Occipital lobe (tissue), 2 donors: Measurements from ENCODE around the gene CPNE7. TPM values are rescaled to one million over a fixed set of nuclear protein-coding genes. Genes with fewer than 3 reads are reported as not detected.

Experiments
- DNase-seq: peaks from one replicate; lab custom pipeline; 2025; lab: John Stamatoyannopoulos, UW
- total RNA-seq: library from RNA; depleted of rRNA; stranded (reverse); fragments of >200 nt; gene quantifications from one replicate; pipeline ENCODE4 v1.2.3, GENCODE V29; 2014

Gene CPNE7
- 14.8 TPM for total RNA-seq

DNA sequence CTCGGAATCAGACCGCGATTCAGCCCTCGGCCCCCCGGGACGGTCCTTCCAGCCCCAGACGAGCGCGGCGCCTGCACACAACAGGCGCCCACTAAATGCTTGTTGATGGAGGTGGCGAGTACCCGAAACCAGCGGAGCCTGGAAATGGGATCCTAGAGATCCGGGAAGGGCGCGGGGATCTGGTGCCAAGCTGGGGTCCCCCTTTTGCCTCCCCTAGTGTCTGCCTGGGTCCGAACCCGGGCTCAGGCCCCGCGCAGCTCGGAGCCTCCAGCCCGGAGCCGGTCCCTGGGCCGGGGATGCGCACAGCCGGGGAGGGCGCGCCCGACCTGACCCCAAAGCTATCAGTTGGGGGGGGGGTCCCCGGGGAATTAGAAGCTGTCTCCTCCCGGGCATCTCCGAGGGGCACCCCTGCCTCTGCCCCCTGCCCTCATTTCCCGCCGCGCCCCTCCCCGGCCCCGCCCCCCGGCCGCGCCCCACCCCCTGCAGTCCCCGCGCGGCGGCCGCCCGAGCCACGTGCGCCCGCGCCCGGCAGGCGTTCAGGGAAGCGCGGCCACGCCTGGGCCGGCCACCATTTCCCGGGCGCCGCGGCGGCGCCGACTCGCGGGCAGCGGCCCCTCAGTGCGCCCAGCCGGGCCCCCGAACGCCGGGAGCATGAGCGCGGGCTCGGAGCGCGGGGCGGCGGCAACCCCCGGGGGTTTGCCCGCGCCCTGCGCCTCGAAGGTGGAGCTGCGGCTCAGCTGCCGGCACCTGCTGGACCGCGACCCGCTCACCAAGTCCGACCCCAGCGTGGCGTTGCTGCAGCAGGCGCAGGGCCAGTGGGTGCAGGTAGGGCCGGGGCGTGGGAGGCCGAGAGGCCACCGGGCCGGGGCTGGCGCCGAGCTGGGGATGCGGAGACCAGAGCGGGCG, at the start of gene CPNE7:
TSS of gene CPNE7 (plus strand) at position 512 of the 906 bp plus-strand sequence. CDS start at position 652, 140 bp downstream.
- no peak for DNase-seq

DNA sequence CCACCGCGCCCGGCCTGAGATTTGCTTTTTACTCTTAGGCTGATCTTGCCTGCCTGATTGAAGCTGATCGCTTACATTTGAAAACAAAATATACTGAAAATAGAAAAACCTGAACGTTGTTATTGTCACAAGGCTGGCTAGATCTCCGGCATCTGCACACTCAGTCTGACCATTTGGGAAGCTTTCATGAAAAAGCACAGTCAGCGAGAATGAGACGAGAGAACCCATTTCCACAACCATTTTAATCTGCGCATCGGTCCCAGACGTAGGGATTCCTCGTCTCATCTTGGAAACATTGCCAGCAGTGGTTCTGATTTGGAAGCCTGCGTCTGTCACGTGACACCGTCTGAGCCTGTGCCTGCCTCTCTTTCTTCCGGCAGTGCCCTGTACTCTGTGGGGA, 46.5 kb upstream of the CPNE7 start:
- DNase-seq: no peak

DNA sequence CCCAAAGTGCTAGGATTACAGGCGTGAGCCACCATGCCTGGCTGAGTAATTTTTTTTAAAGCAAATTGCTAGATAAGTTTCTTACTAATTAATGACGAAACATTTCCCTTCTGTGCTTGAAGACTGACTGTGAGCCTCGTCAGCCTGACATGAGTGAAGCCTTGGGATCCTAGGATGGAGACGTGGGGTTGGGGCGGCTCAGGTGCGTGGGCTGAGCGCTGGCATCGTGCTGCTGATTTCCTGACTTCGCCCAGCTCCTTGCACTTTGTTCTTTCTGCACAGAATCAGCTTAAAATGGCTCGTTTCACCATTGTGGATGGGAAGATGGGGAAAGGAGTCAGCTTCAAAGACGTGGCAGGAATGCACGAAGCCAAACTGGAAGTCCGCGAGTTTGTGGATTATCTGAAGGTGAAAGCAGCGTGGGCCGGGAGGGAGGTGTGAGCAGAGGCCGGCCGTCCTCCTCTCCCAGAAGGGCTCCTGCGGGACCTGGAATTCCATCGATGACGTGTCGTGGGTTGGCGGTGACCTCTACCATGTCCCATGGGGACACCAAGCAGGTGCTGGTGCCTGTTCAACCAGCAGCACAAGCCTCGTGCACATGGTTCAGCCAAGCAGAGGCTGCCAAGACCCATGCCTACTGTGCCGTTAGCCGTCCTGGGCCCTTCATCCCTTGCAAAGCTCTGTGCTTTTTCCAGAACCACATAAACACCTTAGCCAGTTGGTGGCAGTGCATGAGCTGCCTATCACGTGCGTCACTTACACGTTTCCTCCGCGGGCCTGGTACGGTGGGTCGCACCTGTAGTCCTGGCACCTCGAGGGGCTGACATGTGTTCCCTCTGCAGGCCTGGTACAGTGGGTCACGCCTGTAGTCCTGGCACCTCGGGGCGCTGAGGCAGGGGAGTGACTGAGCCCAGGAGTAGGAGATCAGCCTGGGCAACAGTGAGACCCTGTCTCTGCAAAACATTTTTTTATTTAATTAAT, 44.9 kb upstream of the CPNE7 start:
- DNase-seq: no peak

DNA sequence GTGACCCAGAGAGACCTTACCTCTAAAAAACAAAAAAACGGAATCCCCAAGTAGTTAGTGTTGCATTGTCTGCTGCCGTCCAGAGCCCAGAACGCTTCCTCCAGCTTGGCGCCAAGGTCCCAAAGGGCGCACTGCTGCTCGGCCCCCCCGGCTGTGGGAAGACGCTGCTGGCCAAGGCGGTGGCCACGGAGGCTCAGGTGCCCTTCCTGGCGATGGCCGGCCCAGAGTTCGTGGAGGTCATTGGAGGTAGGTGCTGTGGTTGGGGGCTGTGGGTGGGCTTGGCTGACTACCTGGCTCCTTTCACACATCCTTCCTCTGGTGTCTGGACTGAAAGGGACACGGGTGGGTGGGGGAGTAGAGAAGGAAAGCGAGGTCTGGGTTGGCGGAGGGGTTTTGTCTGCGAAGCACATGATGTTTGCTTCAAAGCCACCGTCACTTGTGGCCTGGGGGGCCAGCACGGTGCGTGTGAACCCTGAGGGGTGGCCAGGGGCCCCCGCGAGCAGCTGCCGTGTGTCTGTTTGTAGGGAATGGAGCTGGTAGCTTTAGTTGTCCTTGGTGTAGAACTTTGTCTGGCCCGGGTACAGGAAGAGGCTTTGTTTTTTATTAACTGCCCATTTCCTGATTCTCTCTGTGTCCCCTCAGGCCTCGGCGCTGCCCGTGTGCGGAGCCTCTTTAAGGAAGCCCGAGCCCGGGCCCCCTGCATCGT, 43.6 kb upstream of the CPNE7 start:
- DNase-seq: no peak

DNA sequence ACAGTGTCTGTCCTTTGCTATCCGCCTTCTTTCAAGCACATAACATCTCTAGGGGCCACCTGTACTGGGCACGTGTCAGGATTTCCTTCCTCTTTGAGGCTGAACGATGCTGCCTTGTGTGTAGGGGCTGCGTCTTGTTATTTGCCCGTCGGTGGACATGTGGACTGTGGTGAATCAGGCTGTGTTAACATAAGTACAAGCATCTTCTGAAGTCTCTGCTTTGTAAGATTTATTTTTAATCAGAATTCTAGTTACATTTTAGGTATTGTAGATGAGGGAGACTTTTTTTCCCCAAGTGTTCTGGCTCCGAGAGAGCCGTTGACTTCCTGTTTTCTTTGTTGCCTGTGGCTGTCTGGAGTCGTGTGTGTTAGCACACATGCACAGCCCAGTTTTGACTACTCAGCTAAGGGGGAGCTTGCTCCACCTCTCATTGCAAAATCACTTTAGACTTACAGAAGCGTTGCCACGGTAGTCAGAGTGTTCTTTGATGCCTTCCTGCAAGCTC, 41.3 kb upstream of the CPNE7 start:
- DNase-seq: no peak

DNA sequence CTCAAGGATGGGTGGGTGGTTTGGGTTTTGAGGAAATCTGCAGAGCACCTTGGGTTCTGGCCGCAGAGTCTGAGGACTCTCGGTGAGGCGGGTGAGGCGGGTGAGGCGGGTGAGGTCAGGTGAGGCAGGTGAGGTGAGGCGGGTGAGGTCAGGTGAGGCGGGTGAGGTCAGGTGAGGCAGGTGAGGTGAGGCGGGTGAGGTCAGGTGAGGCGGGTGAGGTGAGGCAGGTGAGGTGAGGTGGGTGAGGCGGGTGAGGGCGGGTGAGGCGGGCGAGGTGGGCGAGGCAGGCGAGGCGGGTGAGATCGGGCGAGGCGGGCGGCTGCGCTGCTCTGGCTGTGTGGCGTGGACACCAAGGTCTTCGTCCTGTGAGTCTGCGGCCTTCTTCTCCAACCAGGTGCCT, 39.2 kb upstream of the CPNE7 start:
- no peak for DNase-seq

DNA sequence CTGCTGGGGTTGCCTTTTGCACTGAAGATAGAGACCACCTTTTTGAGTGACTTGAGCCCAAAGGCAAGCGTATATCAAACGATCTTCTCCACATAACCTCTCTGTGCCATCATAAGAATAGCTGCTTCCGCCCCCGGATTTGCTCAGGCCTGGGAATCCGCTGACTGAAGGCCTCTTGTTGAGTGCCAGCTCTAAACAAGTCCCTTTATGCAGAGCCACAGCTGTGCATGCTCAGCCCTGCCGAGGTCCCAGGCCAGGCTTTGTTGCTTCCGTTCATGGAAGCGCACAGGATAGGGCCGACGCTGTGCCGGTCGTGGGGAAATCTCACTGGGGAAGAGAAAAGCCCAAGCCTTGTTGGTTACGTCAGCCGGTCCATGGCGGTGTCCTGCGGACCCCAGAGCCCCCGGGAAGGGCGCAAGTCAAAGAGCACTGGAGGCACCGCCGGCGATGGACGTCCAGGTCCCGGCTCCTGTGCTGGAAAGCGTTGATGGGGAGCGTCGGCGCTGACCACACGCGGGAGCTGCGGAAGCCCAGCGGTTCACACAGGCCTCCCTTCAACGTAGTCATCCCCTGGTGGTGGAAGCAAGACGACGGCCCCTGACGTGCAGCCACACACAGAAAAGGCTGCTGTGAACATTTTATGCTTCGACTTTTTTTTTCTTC, 38.5 kb upstream of the CPNE7 start:
- peak; percentile 66 for DNase-seq

DNA sequence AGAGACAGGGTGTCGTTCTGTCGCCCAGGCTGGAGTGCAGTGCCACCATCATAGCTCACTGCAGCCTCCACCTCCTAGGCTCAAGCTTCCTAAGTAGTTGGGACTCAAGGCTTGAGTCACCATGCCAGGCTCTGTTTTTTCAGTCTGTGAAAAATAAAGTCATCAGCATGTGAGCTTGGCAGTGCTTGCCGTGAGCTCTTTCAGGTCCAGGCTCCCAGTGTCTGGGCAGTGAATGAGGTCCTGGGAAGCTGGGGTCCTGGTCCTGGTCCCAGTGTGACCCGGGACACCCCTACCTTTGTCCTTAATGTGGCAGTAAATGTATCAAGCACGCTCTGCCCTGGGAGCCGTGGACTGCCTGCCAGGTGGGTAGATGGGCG, 38.0 kb upstream of the CPNE7 start:
- no peak for DNase-seq

DNA sequence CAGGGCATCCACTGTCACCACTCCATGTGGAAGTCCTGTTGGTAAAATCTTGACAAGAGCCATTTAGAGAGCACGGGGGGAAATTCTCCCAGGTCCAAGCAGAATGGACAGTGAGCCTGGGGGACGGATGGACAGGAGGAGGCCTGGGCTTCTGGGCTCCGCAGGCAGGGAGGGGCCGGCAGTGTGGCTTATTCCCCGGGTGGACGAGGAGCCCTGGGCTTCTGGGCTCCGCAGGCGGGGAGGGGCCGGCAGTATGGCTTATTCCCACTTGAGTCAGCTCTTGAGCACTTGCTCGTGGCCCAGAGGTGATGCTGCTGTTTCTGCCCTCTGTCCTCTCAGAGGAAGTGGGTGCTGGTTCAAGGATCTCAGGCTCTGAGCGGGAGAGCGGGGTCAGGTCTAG, 37.3 kb upstream of the CPNE7 start:
- DNase-seq: no peak

DNA sequence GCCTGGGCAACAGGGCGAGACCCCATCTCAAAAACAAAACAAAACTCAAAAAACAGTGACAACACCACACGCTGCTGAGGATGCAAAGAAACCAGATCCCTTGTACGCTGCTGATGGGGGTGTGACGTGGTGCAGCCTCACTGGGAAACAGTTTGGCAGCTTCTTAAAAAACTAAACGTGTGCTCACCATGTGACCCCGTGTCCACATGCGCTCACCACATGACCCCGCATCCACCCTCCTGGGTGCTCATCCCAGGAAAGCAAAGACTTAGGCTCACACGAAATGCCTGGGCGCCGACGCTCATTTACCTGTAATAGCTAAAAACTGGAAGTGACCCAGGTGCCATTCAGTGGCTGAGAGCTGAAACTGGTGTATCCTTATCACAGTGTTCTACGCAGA, 35.0 kb upstream of the CPNE7 start:
- no peak for DNase-seq

DNA sequence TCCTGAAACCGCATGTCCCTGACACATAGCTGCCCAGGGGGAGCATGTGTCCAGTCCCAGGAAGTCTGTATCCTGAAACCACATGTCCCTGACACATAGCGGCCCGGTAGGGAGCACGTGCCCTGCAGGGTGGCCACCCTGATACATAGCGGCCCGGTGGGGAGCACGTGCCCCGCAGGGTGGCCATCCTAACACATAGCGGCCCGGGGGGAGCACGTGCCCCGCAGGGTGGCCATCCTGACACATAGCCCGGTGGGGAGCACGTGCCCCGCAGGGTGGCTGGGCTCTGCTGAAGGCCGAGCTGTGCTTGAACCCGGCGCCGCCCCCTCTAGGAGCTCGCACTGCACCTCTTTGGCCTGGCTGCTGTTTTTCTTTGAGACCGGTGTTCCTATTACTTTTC, 33.8 kb upstream of the CPNE7 start:
- DNase-seq: no peak

DNA sequence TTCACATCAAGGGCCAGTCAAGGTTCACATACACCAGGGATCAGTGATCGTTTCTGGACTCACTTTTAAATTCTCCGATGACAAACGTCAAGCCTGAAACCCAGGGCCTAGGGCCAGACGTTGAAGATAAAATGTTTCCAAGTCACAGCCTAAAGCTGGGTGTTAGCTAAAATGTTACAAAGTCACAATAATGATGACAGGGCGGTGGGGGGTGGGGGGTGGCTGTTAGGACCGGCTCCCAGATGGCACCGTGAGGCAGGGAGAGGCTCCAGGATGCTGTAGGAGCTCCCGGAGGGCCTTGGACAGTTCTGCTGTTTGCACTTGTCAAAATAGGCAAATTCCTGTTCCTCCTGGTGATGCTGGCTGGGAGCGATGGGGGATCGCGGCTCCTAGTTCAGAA, 31.4 kb upstream of the CPNE7 start:
- no peak for DNase-seq

DNA sequence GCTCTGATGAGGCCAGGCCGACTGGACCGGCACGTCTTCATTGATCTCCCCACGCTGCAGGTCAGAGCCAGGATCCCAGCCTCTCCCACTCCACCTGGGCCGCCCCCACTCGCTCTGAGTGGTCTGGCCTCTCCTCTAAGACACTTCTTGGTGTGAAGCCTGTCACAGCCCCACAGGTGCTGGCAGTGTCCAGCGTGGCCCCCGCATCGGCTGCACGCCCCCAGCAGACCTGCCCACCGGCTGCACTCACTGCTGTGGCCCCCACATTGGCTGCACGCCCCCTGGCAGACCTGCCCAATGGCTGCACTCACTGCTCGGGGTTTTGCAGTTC, 30.9 kb upstream of the CPNE7 start:
- DNase-seq: no peak

DNA sequence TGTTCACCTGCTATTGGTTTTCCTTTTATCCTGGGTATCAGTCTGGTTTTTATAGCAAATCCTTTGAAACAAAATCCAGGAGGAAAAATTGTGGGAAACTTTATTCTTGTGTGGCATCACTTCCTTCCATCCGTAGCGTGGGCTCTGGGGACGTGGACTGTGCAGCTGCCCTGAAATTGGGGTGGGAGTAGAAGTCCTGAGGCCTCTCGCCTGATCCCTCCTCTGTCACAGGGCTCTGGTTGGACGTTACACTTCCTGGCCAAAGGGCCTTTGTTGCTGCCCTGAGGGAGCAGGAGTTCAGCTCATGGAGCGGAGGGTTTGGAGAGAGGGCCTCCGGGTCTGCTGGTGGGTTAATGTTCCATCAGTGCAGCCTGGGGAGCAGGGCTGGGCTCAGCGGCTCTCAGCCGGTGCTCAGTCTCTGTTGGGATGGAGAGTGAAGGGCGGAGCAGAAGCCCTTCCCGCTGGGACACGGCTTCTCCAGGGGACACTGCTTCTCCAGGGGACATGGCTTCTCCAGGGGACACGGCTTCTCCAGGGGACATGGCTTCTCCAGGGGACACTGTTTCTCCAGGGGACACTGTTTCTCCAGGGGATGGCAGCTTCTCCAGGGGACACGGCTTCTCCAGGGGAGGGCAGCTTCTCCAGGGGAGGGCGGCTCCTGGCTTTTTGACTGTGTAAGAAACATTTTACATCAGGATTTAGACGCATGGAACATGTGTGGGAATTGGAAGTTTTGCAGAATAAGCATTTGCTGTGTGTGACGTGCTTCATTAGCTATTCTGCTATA, 30.3 kb upstream of the CPNE7 start:
- DNase-seq: no peak

DNA sequence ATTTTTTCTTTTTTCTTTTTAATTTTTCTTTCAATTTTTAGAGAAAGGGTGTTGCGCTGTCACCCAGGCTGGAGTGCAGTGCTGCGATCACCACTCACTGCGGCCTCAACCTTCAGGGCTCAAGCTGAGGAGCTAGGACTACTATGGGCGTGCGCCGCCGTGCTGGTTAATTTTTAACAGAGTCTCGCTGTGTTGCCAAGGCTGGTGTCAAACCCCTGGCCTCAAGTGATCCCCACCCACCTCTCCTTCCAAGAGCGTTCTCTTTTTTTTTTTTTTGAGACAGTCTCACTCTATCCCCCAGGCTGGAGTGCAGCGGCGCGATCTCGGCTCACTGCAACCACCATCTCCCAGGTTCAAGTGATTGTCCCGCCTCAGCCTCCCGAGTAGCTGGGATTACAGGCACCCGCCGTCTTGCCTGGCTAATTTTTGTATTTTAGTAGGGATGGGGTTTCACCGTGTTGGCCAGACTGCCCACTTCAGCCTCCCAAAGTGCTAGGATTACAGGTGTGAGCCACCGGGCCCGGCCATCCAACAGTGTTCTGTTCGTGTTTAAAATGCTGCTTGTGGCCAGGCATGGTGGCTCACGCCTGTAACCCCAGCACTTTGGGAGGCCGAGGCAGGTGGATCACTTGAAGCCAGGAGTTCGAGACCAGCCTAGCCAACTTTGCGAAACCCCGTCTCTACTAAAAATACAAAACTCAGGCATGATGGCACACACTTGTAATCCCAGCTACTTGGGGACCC, 29.6 kb upstream of the CPNE7 start:
- DNase-seq: no peak

DNA sequence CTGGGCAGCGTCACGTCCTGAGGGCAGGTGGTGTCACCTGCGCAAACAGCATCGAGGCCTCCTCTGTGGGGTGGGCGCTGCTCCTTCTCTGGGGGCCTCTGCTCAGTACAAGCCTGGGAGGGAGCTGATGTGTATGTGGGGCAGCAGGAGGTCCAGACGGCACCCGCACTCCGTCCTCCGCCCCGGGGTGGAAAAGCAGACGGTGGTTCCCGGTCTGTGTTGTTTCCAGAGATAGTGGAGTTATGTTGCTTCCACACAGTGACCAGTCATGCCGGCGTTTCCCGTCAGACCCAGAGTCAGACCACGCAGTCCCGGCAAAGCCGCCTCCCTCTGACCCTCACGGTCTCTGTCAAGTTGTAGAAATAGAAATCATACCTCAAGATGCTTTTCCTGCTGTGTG, 28.8 kb upstream of the CPNE7 start:
- DNase-seq: no peak

DNA sequence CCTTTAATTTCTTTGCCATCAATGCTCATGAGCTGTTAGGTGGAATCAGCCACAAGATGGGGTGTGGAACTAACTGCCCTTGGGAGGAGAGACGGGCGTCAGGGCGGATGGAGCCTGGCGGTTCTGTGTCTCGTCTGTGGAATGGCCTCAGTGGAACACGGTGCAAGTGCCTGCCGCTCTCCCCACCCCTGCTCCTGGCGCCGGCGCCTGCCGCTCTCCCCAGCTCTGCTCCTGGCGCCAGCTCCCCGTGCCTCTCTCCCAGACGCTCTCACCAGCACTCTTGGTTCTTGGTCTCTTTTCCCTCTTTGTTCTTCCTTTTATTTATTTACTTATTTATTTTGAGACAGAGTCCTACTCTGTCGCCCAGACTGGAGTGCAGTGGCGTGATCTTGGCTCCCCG, 28.3 kb upstream of the CPNE7 start:
- no peak for DNase-seq

DNA sequence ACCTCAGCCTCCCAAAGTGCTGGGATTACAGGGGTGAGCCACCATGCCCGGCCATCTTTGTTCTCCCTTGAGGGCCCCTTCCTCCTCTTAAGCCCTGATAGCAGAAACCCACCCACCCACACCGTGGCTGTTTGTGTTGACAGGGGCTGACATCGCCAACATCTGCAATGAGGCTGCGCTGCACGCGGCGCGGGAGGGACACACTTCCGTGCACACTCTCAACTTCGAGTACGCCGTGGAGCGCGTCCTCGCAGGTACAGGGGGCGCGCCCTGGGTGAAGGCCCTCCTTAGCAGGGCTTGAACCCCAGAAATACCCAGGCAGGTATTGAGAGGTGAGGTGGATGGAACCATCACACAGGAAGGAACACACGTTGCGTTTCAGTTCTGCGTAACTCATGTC, 27.7 kb upstream of the CPNE7 start:
- no peak for DNase-seq

DNA sequence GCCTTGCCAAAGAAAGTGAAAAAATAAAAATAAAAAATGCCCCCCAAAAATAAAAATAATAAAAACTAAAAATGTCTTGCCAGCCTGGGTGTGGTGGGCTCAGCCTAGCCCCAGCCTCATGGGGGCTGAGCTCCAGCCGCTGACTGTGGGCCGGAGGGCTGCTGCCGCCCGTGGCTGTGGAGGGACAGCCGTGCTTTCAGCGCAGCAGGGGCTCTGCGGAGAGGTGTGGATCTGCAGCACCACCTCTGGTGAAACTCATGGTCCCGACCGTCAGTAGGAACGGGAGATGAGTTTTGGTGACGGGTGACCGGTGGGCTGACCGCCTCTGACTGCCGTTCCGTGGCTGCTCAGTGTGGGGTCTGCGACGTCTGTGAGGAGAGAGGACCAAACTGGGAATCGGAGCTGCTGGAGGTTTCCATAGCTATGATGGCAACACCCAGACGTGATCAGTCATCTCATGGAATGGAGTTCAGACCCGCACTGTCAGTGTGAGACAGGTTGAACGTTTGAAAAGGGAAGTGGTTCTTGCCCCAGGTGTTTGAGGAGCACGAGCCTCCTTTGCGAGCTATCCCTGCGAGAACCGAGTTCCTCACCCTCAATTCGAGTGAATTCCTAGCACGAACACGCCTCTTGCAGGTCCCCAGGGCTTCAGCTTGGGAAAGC, 27.1 kb upstream of the CPNE7 start:
- DNase-seq: no peak
